SIG-M5 treated with dmso at 0.1 percent for 504 hours (cell line): ENCODE results near the gene MLEC.

Experiments
- DNase-seq: peaks from one replicate; lab custom pipeline; 2025; ENCODE audit not compliant: unreplicated experiment; lab: John Stamatoyannopoulos, UW

The MLEC gene

DNA sequence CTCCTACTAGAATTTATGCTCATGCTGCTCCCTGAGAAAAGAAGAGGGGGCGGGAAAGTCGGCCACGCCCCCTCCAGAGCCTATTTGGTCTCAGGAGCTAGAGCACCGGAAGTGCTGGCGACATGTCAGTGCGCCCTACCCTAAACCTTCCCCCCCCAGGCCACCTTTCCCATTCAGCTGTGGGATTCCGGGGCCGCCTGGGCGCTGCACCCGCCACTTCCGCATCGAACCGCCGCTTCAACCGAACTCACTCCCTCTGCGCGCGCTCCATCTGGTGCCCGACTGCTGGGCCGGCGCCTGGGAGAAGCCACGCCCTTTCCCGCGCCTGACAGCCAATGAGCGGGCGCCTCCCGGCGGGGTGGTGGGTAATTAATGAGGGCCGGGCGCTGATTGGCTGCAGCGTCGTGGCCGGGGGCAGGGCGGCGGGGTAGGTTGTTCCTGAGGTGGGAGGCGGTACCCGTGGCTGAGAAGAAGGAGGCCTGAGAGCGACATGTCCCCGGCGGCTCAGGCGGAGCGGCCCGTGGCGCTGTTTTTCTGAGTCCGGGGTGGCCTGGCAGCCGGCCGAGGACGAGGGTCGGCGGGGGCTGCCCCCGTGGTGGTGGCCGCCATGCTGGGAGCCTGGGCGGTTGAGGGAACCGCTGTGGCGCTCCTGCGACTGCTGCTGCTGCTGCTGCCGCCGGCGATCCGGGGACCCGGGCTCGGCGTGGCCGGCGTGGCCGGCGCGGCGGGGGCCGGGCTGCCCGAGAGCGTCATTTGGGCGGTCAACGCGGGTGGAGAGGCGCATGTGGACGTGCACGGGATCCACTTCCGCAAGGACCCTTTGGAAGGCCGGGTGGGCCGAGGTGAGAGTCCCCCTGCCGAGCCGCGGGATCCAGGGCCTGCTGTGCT lies at the start of gene MLEC:
Gene MLEC, plus strand, starts transcription at position 460 of the 888 bp plus-strand sequence. Its CDS starts 148 bp downstream, at position 608.
- DNase-seq: peak; percentile 99

GRCh38 chr12:120639771-120640721 lies 46.9 kb upstream of the MLEC start, which contains the start of gene CABP1:
TSS of gene CABP1 (plus strand) at chr12:120640626. CDS start at chr12:120640686, 60 bp downstream.
- DNase-seq: no peak

GRCh38 chr12:120640861-120641833 lies 45.8 kb upstream of the MLEC start:
- DNase-seq: peak; percentile 59

DNA sequence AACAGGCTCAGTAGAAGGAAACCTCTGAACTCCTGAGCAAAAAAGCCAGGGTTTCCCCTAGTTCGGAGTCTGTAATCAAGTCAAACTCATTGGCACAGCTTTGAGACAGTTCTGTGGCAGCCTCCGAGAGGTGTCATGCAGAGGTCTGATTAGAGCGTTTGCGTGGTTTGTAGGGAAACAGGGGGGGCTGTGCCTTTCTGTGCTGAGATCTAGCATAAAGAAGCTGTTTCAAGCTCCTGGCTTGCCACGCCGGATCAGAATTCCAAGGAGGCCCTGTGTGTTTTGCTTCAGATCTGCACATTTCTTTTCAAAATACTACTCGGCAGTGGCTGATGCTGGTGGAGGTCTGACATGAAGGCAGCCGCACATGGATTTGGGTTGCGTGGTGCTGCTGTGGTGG lies 44.8 kb upstream of the MLEC start:
- DNase-seq: no peak

GRCh38 chr12:120642826-120643225 lies 44.1 kb upstream of the MLEC start:
- no peak for DNase-seq

- DNase-seq: no peak
These were observed 43.4 kb upstream of the MLEC start for GRCh38 chr12:120643574-120643973.

DNA sequence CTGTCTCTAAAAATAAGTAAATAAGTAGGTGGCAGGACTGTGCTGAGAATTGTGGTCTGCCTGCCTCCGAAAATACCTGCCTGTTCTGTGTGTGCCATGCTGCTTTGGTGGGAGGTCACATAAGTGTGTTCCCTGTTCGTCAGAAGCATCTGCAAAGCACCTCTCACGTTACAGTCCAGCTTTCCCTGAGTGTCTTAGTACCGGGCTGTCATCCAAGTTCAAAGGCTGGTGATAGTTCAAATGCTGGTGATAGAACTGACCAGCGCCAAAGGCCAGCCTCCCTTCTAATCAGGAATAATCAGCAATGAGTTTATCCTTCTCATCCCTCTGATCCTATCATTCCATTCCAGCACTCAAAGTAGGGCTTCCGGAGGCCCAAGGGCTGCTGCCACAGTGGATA lies 40.9 kb upstream of the MLEC start:
- no peak for DNase-seq

- no peak for DNase-seq
These were observed 39.6 kb upstream of the MLEC start for GRCh38 chr12:120647375-120647755.

- no peak for DNase-seq
These were observed 37.3 kb upstream of the MLEC start for GRCh38 chr12:120649442-120650232.

- no peak for DNase-seq
These were observed 36.7 kb upstream of the MLEC start for GRCh38 chr12:120650233-120650690.

DNA sequence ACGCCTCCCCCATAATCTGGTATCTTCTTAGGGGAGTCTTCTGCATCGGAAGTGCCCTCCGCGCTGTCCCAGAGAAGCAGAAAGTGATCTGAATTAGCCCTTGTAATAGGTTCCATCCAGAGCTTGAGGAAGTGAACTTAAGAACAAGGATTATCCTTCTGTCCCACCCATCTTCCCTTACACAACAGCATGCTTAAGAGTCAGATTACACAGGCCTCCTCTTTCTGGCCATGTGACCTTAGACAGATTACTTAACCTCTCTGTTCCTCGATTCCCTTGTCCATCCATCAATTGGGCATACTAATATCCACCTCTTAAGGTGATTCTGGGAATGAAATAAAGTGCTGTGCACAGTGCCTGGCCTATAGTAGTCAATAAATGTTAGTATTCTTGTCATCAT lies 35.1 kb upstream of the MLEC start:
- DNase-seq: peak; percentile 63

DNA sequence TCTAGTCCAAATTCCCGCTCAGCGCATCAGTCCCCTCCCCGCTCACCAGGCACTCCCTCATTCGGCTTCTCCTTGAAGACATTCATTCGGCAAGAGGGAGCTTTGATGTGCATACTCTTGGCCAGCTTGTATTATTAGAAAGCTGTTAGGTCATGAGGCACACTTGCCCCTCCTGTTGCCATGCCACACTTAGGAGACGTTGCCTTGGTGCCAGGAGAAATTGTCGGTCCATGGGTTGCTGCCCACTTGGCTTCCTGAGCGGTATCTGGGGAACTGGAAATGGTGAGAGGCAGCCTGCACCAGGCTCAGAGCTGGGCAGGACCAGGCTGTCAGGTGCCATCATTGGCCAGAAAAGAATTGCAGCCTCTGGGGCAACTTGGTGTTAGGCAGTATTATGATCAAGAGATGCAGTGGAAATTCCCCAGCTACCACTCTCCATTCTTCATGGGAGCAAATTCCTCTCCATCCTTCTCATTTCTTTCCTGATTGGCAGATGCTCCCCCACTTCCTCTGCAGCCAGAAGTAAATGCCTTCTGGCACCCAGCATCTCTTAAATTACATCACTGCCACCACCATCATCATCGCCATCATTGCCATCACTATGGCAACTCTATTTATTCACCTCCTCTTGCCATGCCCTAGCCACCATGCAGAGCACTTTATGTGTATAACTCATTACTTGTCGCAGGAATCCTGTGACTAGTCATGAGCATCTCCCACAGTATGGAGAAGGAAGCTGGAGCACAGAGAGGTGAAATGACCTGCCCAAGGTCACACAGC lies 34.1 kb upstream of the MLEC start:
- no peak for DNase-seq

- no peak for DNase-seq
These were observed 33.3 kb upstream of the MLEC start for GRCh38 chr12:120653611-120654010.

- DNase-seq: no peak
These were observed 32.3 kb upstream of the MLEC start for GRCh38 chr12:120654656-120655055.

DNA sequence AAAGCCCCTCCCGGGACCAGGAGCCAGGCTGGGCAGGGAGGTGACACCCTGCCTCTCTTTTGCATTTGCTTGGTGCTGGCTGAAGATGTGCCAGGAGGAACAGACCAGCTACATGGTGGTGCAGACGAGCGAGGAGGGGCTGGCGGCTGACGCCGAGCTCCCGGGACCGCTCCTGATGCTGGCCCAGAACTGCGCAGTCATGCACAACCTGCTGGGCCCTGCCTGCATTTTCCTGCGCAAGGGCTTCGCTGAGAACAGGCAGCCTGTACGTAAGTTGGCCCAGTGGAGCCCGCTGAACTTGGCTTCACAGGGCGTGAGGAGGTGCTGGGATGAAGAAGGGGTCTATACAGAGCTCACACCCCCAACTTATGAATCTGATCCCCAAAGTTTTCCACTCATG lies 30.9 kb upstream of the MLEC start:
- DNase-seq: no peak

DNA sequence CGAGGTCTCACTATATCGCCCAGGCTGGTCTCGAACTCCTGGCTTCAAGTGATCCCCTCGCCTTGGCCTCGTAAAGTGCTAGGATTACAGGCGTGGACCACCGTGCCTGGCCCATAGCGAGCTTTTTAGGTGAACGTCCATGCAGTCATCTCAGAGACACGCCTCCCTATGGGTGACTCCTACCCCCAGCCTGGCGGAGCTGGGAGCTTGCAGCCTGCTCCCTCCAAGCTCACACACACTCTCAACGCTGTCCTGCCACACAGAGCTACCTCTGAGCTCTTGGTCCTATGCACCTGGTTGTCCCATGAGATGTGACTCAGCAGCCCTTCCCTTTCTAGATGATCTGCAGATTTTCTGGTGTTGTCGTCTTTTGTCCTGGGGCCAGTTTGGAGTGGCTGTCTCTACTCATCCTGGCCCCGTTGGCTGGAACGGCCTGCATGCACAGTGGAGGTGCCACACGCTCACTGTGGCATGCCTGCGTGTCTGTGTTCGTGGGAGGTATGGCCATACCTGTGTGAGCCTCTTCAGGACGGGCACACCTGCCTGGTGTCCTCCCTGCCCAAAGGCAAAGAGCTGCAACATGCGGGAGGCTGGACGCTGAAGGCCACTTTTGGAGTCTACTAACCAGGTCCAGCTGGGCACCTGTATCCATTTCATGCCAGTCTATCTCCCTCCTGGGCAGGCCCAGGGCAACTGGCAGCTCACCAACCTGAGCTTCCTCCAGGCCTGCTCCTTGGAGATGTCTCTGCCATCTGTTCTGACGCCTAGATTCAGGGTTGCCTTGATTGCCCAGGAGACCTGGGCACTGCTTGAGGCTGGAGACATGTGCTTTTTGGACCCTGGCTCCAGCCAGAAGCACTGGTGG lies 28.4 kb upstream of the MLEC start:
- DNase-seq: no peak

DNA sequence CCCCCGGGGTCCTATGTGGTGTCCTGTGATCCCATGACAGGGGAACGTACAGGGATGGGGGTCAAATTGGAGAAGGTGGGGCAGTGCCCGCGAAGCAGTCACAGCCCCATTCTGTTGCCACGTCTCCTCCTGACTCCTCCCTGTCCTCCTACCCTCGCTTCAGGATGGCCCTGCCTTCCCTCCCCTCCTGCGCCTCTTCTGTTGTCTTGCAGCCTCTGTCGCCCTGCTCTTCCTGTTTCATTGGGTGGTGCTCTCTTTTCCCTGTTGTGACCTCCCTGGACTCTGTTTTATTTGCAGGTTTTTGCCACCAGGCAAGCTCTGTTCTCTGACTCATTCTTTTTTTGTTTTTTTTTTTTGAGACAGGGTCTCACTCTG lies 27.8 kb upstream of the MLEC start:
- DNase-seq: no peak

GRCh38 chr12:120661432-120661831 lies 25.5 kb upstream of the MLEC start:
- DNase-seq: no peak
